CD4-positive, CD25-positive, alpha-beta regulatory T cell (primary cell): ENCODE data around the gene GLIPR2. TPM values are rescaled to one million over a fixed set of nuclear protein-coding genes. Genes with fewer than 3 reads are reported as not detected.
A peak's percentile ranks its signal among the peaks of the same experiment; 100 is the strongest.

Experiments
- ATAC-seq, 2 donors: fragments of 150-1000 bp; cut with Tn5 transposase; one replicate each; pipeline ENCODE4 v1.10.0; 2021; ENCODE audit warnings: low read depth in 2 of 2, moderate number of reproducible peaks in 2 of 2, moderate library complexity in 1 of 2
- DNase-seq, 3 donors: peaks; one replicate each; pipeline versions ENCODE4 v3.0.0 to v3.0.0-alpha.2; 2012 to 2022; ENCODE audit warnings: mixed read lengths in 1 of 3
- H3K27ac ChIP-seq: one replicate; pipeline ENCODE4 v1.7.0; 2013; ENCODE audit warnings: mild to moderate bottlenecking, low read length; ENCODE audit not compliant: insufficient read depth, poor library complexity, severe bottlenecking
- H3K27me3 ChIP-seq: one replicate; pipeline ENCODE4 v1.7.0; 2013; ENCODE audit warnings: low read length; ENCODE audit not compliant: control insufficient read depth, insufficient read depth
- H3K36me3 ChIP-seq: one replicate; pipeline ENCODE4 v1.7.0; 2013; ENCODE audit warnings: mild to moderate bottlenecking, low read length, moderate library complexity; ENCODE audit not compliant: control insufficient read depth, insufficient read depth
- H3K4me1 ChIP-seq: 2 replicates; pipeline ENCODE4 v1.7.0; 2013; ENCODE audit warnings: mild to moderate bottlenecking, low read length; ENCODE audit not compliant: insufficient read depth, control insufficient read depth, poor library complexity, severe bottlenecking
- H3K4me3 ChIP-seq: one replicate; pipeline ENCODE4 v1.7.0; 2013; ENCODE audit warnings: low read depth, mild to moderate bottlenecking, low read length, moderate library complexity
- H3K9me3 ChIP-seq, 2 experiments: 1 replicate in 1 of 2; 2 replicates in 1 of 2; pipeline ENCODE4 v1.7.0; 2013; ENCODE audit warnings: low read length in 2 of 2, mild to moderate bottlenecking in 1 of 2, moderate library complexity in 1 of 2; ENCODE audit not compliant: control insufficient read depth in 2 of 2
- H3K27ac Mint-ChIP-seq, 3 donors: one replicate each; pipeline ENCODE4 v1.8.0; 2020 to 2022; ENCODE audit warnings: mild to moderate bottlenecking in 3 of 3, mixed read lengths in 3 of 3, moderate library complexity in 2 of 3
- H3K27me3 Mint-ChIP-seq: one replicate; pipeline ENCODE4 v1.8.0; 2022; ENCODE audit warnings: mild to moderate bottlenecking, mixed read lengths
- H3K36me3 Mint-ChIP-seq: one replicate; pipeline ENCODE4 v1.8.0; 2020; ENCODE audit warnings: mixed read lengths
- H3K4me1 Mint-ChIP-seq, 4 donors: one replicate each; pipeline ENCODE4 v1.8.0; 2020 to 2022; ENCODE audit warnings: mixed read lengths in 4 of 4, mild to moderate bottlenecking in 1 of 4
- H3K4me3 Mint-ChIP-seq, 4 donors: one replicate each; pipeline ENCODE4 v1.8.0; 2020 to 2022; ENCODE audit warnings: mild to moderate bottlenecking in 4 of 4, mixed read lengths in 4 of 4, moderate library complexity in 3 of 4
- H3K9me3 Mint-ChIP-seq, 7 donors: one replicate each; pipeline ENCODE4 v1.8.0; 2020 to 2022; ENCODE audit warnings: mixed read lengths in 7 of 7, mild to moderate bottlenecking in 3 of 7, moderate library complexity in 2 of 7
- polyA plus RNA-seq, 4 donors: library from polyadenylated mRNA; unstranded; fragments of 300-500 nt; fragmentation: Illumina TruSeq; gene quantifications; one replicate each; pipeline ENCODE4 v1.2.3, GENCODE V29; 2021
- total RNA-seq: library from RNA; stranded (reverse); gene quantifications from one replicate; pipeline ENCODE4 v1.2.3, GENCODE V29; 2022

The GLIPR2 gene
- total and polyA plus RNA-seq, 5 donors from 2014 or later: 55.7 to 175 (median 117) TPM

GRCh38 chr9:36191686-36192085 lies 55.2 kb downstream of the GLIPR2 start:
- ATAC-seq (no peak), DNase-seq (no peak)
- H3K27ac Mint-ChIP-seq: peak overlapping the region; percentile 88 to 95 (median 90)
- peak overlapping the region; percentile 91 for H3K27ac ChIP-seq
- peaks cover 47% of the 10 kb centered on the region for H3K4me1 ChIP-seq
- peaks cover 15% of the 10 kb centered on the region for H3K27me3 Mint-ChIP-seq
- H3K27me3 ChIP-seq: no peaks in the 10 kb centered on the region
- H3K4me3 ChIP-seq: peak overlapping the region; percentile 93
- H3K36me3 Mint-ChIP-seq: peaks cover 10% of the 10 kb centered on the region
- peak overlapping the region; percentile 95 to 98 (median 96) for H3K4me3 Mint-ChIP-seq
- H3K4me1 Mint-ChIP-seq: peaks cover 21 to 59% (median 51%) of the 10 kb centered on the region in 4 donors
- no peaks in the 10 kb centered on the region for H3K9me3 ChIP-seq
- no peaks in the 10 kb centered on the region for H3K9me3 Mint-ChIP-seq
- H3K36me3 ChIP-seq: peaks cover 4% of the 10 kb centered on the region

GRCh38 chr9:36192196-36192595 lies 55.7 kb downstream of the GLIPR2 start:
- H3K27me3 ChIP-seq: no peaks in the 10 kb centered on the region
- Mint-ChIP-seq H3K27ac (peak overlapping the region; percentile 65 to 90 (median 88)), H3K4me1 (peaks cover 22 to 62% (median 52%) of the 10 kb centered on the region in 4 donors), H3K36me3 (peaks cover 10% of the 10 kb centered on the region), H3K9me3 (no peaks in the 10 kb centered on the region), H3K4me3 (peak overlapping the region; percentile 95 to 98 (median 96)), H3K27me3 (peaks cover 15% of the 10 kb centered on the region)
- no peak for ATAC-seq
- H3K9me3 ChIP-seq: no peaks in the 10 kb centered on the region
- peaks cover 9% of the 10 kb centered on the region for H3K36me3 ChIP-seq
- H3K4me1 ChIP-seq: peaks cover 47% of the 10 kb centered on the region
- H3K4me3 ChIP-seq: peak overlapping the region; percentile 93
- no peak overlapping the region for H3K27ac ChIP-seq
- DNase-seq: no peak

- peak overlapping the region; percentile 93 for H3K4me3 ChIP-seq
Observed at GRCh38 chr9:36193023-36193422, 56.5 kb downstream of the GLIPR2 start.

GRCh38 chr9:36194326-36195000 lies 57.9 kb downstream of the GLIPR2 start:
- H3K9me3 Mint-ChIP-seq: no peaks in the 10 kb centered on the region
- Histone ChIP-seq H3K4me3 (no peak overlapping the region), H3K9me3 (no peaks in the 10 kb centered on the region), H3K27ac (no peak overlapping the region), H3K27me3 (no peaks in the 10 kb centered on the region), H3K36me3 (peaks cover 23% of the 10 kb centered on the region), H3K4me1 (peaks cover 47% of the 10 kb centered on the region)
- peaks cover 6% of the 10 kb centered on the region for H3K27me3 Mint-ChIP-seq
- H3K27ac Mint-ChIP-seq: peak overlapping the region; percentile 77 to 86 (median 84)
- ATAC-seq (no peak), DNase-seq (no peak)
- peaks cover 15% of the 10 kb centered on the region for H3K36me3 Mint-ChIP-seq
- peaks cover 28 to 67% (median 54%) of the 10 kb centered on the region in 4 donors for H3K4me1 Mint-ChIP-seq
- H3K4me3 Mint-ChIP-seq: peak overlapping the region; percentile 5 to 96 (median 50)

More at GRCh38 chr9:36193023-36193422, 56.5 kb downstream of the GLIPR2 start:
- no peaks in the 10 kb centered on the region for H3K9me3 Mint-ChIP-seq
- peak overlapping the region in 2 of 3 donors; percentile 80 to 90 for H3K27ac Mint-ChIP-seq
- DNase-seq (no peak), ATAC-seq (no peak)
- H3K9me3 ChIP-seq: no peaks in the 10 kb centered on the region
- H3K4me1 ChIP-seq: peaks cover 47% of the 10 kb centered on the region
- H3K4me1 Mint-ChIP-seq: peaks cover 28 to 67% (median 58%) of the 10 kb centered on the region in 4 donors
- peaks cover 17% of the 10 kb centered on the region for H3K36me3 ChIP-seq
- H3K27ac ChIP-seq: no peak overlapping the region
- no peaks in the 10 kb centered on the region for H3K27me3 ChIP-seq
- peak overlapping the region; percentile 95 to 98 (median 96) for H3K4me3 Mint-ChIP-seq
- peaks cover 15% of the 10 kb centered on the region for H3K27me3 Mint-ChIP-seq
- H3K36me3 Mint-ChIP-seq: peaks cover 15% of the 10 kb centered on the region

GRCh38 chr9:36204906-36205547 lies 68.5 kb downstream of the GLIPR2 start:
- no peak overlapping the region for H3K4me3 Mint-ChIP-seq
- no peaks in the 10 kb centered on the region for H3K4me1 ChIP-seq
- no peaks in the 10 kb centered on the region for H3K9me3 ChIP-seq
- no peaks in the 10 kb centered on the region for H3K27me3 ChIP-seq
- H3K9me3 Mint-ChIP-seq: no peaks in the 10 kb centered on the region
- peaks cover 49% of the 10 kb centered on the region for H3K36me3 Mint-ChIP-seq
- H3K27ac ChIP-seq: no peak overlapping the region
- no peaks in the 10 kb centered on the region for H3K27me3 Mint-ChIP-seq
- DNase-seq: no peak
- no peak for ATAC-seq
- H3K4me3 ChIP-seq: no peak overlapping the region
- peak overlapping the region in 1 of 3 donors; percentile 9 for H3K27ac Mint-ChIP-seq
- peaks cover 5 to 40% (median 34%) of the 10 kb centered on the region in 4 donors for H3K4me1 Mint-ChIP-seq
- H3K36me3 ChIP-seq: peaks cover 97% of the 10 kb centered on the region

- Histone ChIP-seq H3K4me1 (no peaks in the 10 kb centered on the region), H3K27ac (no peak overlapping the region), H3K36me3 (peaks cover 97% of the 10 kb centered on the region), H3K27me3 (no peaks in the 10 kb centered on the region), H3K9me3 (no peaks in the 10 kb centered on the region), H3K4me3 (no peak overlapping the region)
- Mint-ChIP-seq H3K27ac (peak overlapping the region; percentile 51 to 83 (median 71)), H3K27me3 (no peaks in the 10 kb centered on the region), H3K36me3 (peaks cover 61% of the 10 kb centered on the region), H3K9me3 (no peaks in the 10 kb centered on the region), H3K4me1 (peaks cover 5 to 51% (median 42%) of the 10 kb centered on the region in 4 donors), H3K4me3 (no peak overlapping the region)
- DNase-seq: no peak
- no peak for ATAC-seq
Observed at GRCh38 chr9:36207016-36207415, 70.5 kb downstream of the GLIPR2 start.

- Histone ChIP-seq H3K36me3 (peaks cover 97% of the 10 kb centered on the region), H3K9me3 (no peaks in the 10 kb centered on the region), H3K4me1 (no peaks in the 10 kb centered on the region), H3K27ac (peak overlapping the region; percentile 41), H3K27me3 (no peaks in the 10 kb centered on the region), H3K4me3 (no peak overlapping the region)
- ATAC-seq: no peak
- DNase-seq: no peak
- Mint-ChIP-seq H3K9me3 (no peaks in the 10 kb centered on the region), H3K4me1 (peaks cover 5 to 51% (median 42%) of the 10 kb centered on the region in 4 donors), H3K4me3 (no peak overlapping the region), H3K36me3 (peaks cover 56% of the 10 kb centered on the region), H3K27me3 (no peaks in the 10 kb centered on the region), H3K27ac (peak overlapping the region; percentile 62 to 83 (median 74))
Observed at GRCh38 chr9:36207546-36208012, 71.0 kb downstream of the GLIPR2 start.
